Mucosa of rectum (tissue), 2 donors: ENCODE measurements around the gene SGIP1.

Experiments
- H3K27ac ChIP-seq, 2 donors: one replicate each; pipeline ENCODE4 v1.7.0; 2013; ENCODE audit warnings: inconsistent platforms in 2 of 2, low read depth in 2 of 2, low read length in 2 of 2
- H3K27me3 ChIP-seq, 2 donors: one replicate each; pipeline ENCODE4 v1.7.0; 2013; ENCODE audit warnings: low read length in 2 of 2; ENCODE audit not compliant: control insufficient read depth in 2 of 2, insufficient read depth in 2 of 2
- H3K36me3 ChIP-seq, 2 donors: one replicate each; pipeline ENCODE4 v1.7.0; 2013; ENCODE audit warnings: low read length in 2 of 2; ENCODE audit not compliant: control insufficient read depth in 2 of 2, insufficient read depth in 2 of 2
- H3K4me1 ChIP-seq, 2 donors: one replicate each; pipeline ENCODE4 v1.7.0; 2013; ENCODE audit warnings: low read length in 2 of 2, mild to moderate bottlenecking in 1 of 2; ENCODE audit not compliant: control insufficient read depth in 2 of 2, insufficient read depth in 2 of 2
- H3K4me3 ChIP-seq, 2 donors: one replicate each; pipeline ENCODE4 v1.7.0; 2013; ENCODE audit warnings: low read length in 2 of 2
- H3K9ac ChIP-seq, 2 donors: one replicate each; pipeline ENCODE4 v1.7.0; 2013; ENCODE audit warnings: low read length in 2 of 2, low read depth in 1 of 2, mild to moderate bottlenecking in 1 of 2
- H3K9me3 ChIP-seq, 2 donors: one replicate each; pipeline ENCODE4 v1.7.0; 2013; ENCODE audit warnings: low read length in 2 of 2; ENCODE audit not compliant: control insufficient read depth in 2 of 2
- donor health status: healthy.
- donor health status: Normal muscosa, but diverticular disease.

SGIP1 gene

DNA sequence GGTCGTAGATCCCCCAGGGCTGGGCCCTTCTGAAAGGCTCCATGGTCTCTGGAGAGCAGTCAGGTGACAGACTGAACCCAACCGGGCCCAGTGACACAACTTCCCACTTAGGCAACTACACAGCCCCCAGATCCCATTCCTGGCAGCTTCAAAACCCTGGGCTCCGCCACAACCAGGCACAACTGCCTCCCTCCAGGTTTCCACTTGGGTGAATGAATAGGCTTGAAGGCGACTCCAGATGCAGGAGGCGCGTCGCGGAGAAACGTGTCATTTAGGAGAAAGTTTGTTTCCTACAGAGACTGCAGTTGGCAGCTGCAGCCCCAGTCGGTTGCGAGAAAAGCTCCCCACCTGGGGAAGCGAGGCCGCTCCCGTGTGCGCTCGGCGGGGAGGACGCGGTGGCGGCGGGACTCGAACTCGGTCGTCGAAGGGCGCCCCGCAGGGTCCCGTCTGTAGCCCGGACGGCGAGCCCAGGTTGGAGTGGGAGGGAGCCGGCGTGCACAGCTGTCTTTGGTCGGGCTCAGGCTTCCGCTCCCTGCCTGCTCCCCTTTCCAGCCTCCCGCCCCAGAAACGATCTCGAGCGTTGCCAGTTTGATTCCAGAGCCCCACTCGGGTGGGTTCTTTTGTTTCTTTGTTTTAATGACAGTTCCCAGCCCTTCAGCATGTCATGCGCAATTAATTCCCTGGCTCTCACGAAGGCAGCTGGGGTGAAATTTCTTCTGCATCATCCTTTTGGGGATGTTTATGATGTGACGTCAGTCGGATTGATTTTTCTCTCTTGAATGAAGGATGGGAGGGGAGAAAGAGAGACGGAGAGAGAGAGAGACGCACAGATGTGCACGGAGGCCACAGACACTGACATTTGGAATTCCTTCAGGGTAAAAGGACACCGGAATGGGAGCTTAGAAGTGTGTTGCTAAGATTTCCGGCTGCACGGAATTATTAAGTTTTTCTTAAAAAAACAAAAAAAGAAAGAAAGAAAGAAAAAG, 862 bp upstream of the SGIP1 start:
- H3K36me3 ChIP-seq = no peaks in the 10 kb centered on the region
- peaks cover 0 to 6% of the 10 kb centered on the region in 2 donors for H3K4me1 ChIP-seq
- H3K4me3 ChIP-seq = peak overlapping the region; percentile 32 to 61
- H3K9ac ChIP-seq = peak overlapping the region in 1 of 2 donors; percentile 5
- H3K9me3 ChIP-seq = no peaks in the 10 kb centered on the region
- H3K27ac ChIP-seq = peak overlapping the region; percentile 43 to 46
- H3K27me3 ChIP-seq = peaks cover 0 to 17% of the 10 kb centered on the region in 2 donors

DNA sequence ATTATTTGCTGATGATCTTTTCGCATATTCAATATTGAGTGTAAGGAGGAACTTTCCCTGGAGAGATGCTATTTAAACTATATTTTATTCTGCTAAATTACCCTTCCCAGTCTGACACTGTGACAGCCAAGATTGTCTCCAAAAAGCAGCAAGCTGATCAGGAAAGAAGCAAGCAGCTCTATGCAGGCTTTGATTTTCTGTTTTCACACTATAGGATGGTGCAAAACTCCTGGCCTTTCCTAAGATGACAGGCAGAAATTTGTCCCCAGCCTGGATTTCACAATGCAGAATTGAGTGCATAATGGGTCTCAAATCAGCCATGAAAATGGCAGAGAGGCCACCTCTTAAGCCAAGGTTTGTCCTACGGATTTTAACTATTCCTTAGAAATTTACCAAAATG, 1.1 kb downstream of the SGIP1 start:
- Histone ChIP-seq H3K4me1 (peaks cover 0 to 6% of the 10 kb centered on the region in 2 donors), H3K9me3 (no peaks in the 10 kb centered on the region), H3K27ac (no peak overlapping the region), H3K36me3 (no peaks in the 10 kb centered on the region), H3K27me3 (peaks cover 0 to 17% of the 10 kb centered on the region in 2 donors), H3K9ac (no peak overlapping the region), H3K4me3 (no peak overlapping the region)

GRCh38 chr1:66535853-66536252, 1.9 kb downstream of the SGIP1 start:
- Histone ChIP-seq H3K36me3 (no peaks in the 10 kb centered on the region), H3K27ac (no peak overlapping the region), H3K4me1 (peaks cover 0 to 6% of the 10 kb centered on the region in 2 donors), H3K27me3 (peaks cover 0 to 17% of the 10 kb centered on the region in 2 donors), H3K9ac (no peak overlapping the region), H3K9me3 (no peaks in the 10 kb centered on the region), H3K4me3 (no peak overlapping the region)

- H3K27ac ChIP-seq = no peak overlapping the region
- H3K4me1 ChIP-seq = peaks cover under 1 to 4% of the 10 kb centered on the region in 2 donors
- no peak overlapping the region for H3K4me3 ChIP-seq
Measured at GRCh38 chr1:66537718-66538117, 3.8 kb downstream of the SGIP1 start.

DNA sequence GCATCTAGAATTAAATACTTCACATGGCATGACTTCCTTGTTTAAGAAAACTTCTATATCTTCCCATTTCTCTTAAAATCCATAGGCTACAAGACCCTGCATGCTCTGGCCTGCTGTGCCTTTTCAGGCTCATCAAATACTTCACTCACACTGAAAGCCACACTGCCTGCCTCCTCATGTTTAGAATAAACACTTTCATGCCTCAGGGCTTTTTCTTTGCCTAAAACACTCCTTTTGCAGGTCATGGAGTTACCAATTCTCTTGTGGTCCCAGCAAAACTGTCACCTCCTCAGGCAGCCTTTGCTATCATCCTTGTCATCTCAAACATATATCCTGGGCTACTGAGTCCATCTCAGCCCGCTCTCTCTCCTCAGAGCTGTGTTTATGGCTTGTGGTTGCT, 5.5 kb downstream of the SGIP1 start:
- Histone ChIP-seq H3K4me1 (peaks cover 0 to 9% of the 10 kb centered on the region in 2 donors), H3K27me3 (no peaks in the 10 kb centered on the region), H3K27ac (no peak overlapping the region), H3K4me3 (no peak overlapping the region), H3K9me3 (no peaks in the 10 kb centered on the region), H3K9ac (no peak overlapping the region), H3K36me3 (no peaks in the 10 kb centered on the region)

More at GRCh38 chr1:66537718-66538117, 3.8 kb downstream of the SGIP1 start:
- Histone ChIP-seq H3K9me3 (no peaks in the 10 kb centered on the region), H3K36me3 (no peaks in the 10 kb centered on the region), H3K9ac (no peak overlapping the region), H3K27me3 (peaks cover 0 to 8% of the 10 kb centered on the region in 2 donors)

- Histone ChIP-seq H3K9me3 (no peaks in the 10 kb centered on the region), H3K27me3 (no peaks in the 10 kb centered on the region), H3K27ac (no peak overlapping the region), H3K9ac (no peak overlapping the region), H3K4me3 (no peak overlapping the region), H3K36me3 (no peaks in the 10 kb centered on the region), H3K4me1 (peaks cover 0 to 9% of the 10 kb centered on the region in 2 donors)
Measured at GRCh38 chr1:66540434-66541032, 6.6 kb downstream of the SGIP1 start.

GRCh38 chr1:66542314-66542713, 8.4 kb downstream of the SGIP1 start:
- H3K27ac ChIP-seq = no peak overlapping the region
- no peaks in the 10 kb centered on the region for H3K27me3 ChIP-seq

GRCh38 chr1:66542811-66543767, 9.1 kb downstream of the SGIP1 start:
- Histone ChIP-seq H3K36me3 (no peaks in the 10 kb centered on the region), H3K27ac (peak overlapping the region in 1 of 2 donors; percentile 28), H3K9me3 (no peaks in the 10 kb centered on the region), H3K9ac (no peak overlapping the region), H3K4me1 (peaks cover 0 to 9% of the 10 kb centered on the region in 2 donors), H3K4me3 (no peak overlapping the region), H3K27me3 (no peaks in the 10 kb centered on the region)

More at GRCh38 chr1:66542314-66542713, 8.4 kb downstream of the SGIP1 start:
- Histone ChIP-seq H3K4me1 (peaks cover 0 to 9% of the 10 kb centered on the region in 2 donors), H3K4me3 (no peak overlapping the region), H3K9me3 (no peaks in the 10 kb centered on the region), H3K36me3 (no peaks in the 10 kb centered on the region), H3K9ac (no peak overlapping the region)

DNA sequence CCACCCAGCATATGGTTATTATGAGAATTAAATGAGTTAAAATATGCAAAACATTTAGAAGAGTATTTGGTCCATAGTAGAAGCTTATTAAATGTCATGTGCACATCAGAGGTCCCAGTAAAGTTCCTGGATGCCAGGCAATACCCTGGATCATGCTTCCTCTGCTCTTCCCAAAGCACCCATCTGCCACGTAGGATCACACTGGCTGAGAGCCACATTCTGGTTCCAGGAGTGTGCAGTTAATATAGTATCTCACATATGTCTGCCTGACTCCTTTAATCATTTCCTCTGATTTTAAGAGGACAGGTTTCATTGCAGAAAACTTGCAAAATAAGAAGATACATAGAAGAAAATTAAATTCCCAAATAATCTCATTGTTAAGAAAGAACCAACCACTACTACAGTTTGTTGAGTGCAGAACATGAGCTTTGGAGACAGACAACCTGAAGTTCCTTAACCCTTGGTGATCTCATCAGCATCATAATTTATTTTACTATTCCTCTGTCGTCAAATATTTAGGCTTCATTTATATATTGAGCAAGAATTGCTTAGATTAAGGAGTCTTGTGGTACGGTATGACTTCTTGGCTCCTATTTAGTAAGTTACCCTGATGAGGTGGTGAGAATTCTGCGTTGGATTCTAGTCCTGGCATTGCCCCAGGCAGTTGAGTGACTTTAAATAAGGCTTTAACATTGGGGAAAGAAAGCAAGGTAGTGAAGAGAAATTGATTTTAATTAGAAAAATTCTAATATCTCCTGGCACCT, 12.3 kb downstream of the SGIP1 start:
- H3K4me1 ChIP-seq = peaks cover 0 to 9% of the 10 kb centered on the region in 2 donors
- no peak overlapping the region for H3K9ac ChIP-seq
- H3K36me3 ChIP-seq = no peaks in the 10 kb centered on the region
- H3K4me3 ChIP-seq = no peak overlapping the region
- no peaks in the 10 kb centered on the region for H3K27me3 ChIP-seq
- no peaks in the 10 kb centered on the region for H3K9me3 ChIP-seq
- no peak overlapping the region for H3K27ac ChIP-seq
